ENCODE measurements around the gene NIM1K.
A peak's percentile ranks its signal among the peaks of the same experiment; 100 is the strongest.
"Not testable (repeated sequence)": the region's sequence is repeated elsewhere in the genome, so short reads cannot be mapped to it uniquely, and the experiment has no call there.

Gene NIM1K

GRCh38 chr5:43191740-43192557 is at the start of gene NIM1K:
Gene NIM1K, plus strand, starts transcription at chr5:43192225. Its CDS starts 53,551 bp downstream, at chr5:43245776.
- peak; percentile 63 for DNase-seq

- no peak for DNase-seq
Observed at GRCh38 chr5:43145071-43145470, 47.0 kb upstream of the NIM1K start.

GRCh38 chr5:43146958-43147357 is 45.1 kb upstream of the NIM1K start:
- no peak for DNase-seq

- DNase-seq, result no peak
Observed at GRCh38 chr5:43148417-43148816, 43.6 kb upstream of the NIM1K start.

- DNase-seq, result no peak
Observed at GRCh38 chr5:43149231-43149630, 42.8 kb upstream of the NIM1K start.

- DNase-seq, result no peak
Observed at GRCh38 chr5:43150075-43150474, 42.0 kb upstream of the NIM1K start.

GRCh38 chr5:43150748-43151147 is 41.3 kb upstream of the NIM1K start:
- DNase-seq, result no peak

- DNase-seq, result no peak
Observed at GRCh38 chr5:43152946-43153345, 39.1 kb upstream of the NIM1K start.

- DNase-seq, result no peak
Observed at GRCh38 chr5:43154469-43154868, 37.6 kb upstream of the NIM1K start.

- DNase-seq, result no peak
Observed at GRCh38 chr5:43155394-43156096, 36.5 kb upstream of the NIM1K start.

- no peak for DNase-seq
Observed at GRCh38 chr5:43156388-43156787, 35.6 kb upstream of the NIM1K start.

GRCh38 chr5:43157068-43157467 is 35.0 kb upstream of the NIM1K start:
- DNase-seq, result no peak

- DNase-seq, result no peak
Observed at GRCh38 chr5:43161244-43161643, 30.8 kb upstream of the NIM1K start.

GRCh38 chr5:43164801-43165200 is 27.2 kb upstream of the NIM1K start:
- not testable (repeated sequence) for DNase-seq

GRCh38 chr5:43165323-43165722 is 26.7 kb upstream of the NIM1K start:
- DNase-seq, result no peak

- no peak for DNase-seq
Observed at GRCh38 chr5:43168175-43168574, 23.9 kb upstream of the NIM1K start.

- DNase-seq, result no peak
Observed at GRCh38 chr5:43171451-43171850, 20.6 kb upstream of the NIM1K start.

GRCh38 chr5:43171926-43172325 is 20.1 kb upstream of the NIM1K start:
- no peak for DNase-seq

- DNase-seq, result no peak
Observed at GRCh38 chr5:43172779-43173178, 19.2 kb upstream of the NIM1K start.

GRCh38 chr5:43174586-43174985 is 17.4 kb upstream of the NIM1K start:
- DNase-seq, result no peak

- DNase-seq, result no peak
Observed at GRCh38 chr5:43179836-43180235, 12.2 kb upstream of the NIM1K start.

GRCh38 chr5:43182421-43182820 is 9.6 kb upstream of the NIM1K start:
- DNase-seq, result no peak

- DNase-seq, result not testable (repeated sequence)
Observed at GRCh38 chr5:43183101-43183500, 8.9 kb upstream of the NIM1K start.
